Skeletal muscle tissue (tissue), 4 donors: ENCODE data around the gene SSR4. TPM values are rescaled to one million over a fixed set of nuclear protein-coding genes. Genes with fewer than 3 reads are reported as not detected.
A peak's percentile ranks its signal among the peaks of the same experiment; 100 is the strongest.

Experiments
- H3K27ac ChIP-seq: one replicate; pipeline ENCODE4 v1.7.0; 2013; ENCODE audit warnings: mild to moderate bottlenecking, low read depth, low read length, inconsistent platforms
- H3K27me3 ChIP-seq, 3 donors: one replicate each; pipeline ENCODE4 v1.7.0; 2013; ENCODE audit warnings: low read length in 3 of 3; ENCODE audit not compliant: control insufficient read depth in 3 of 3, insufficient read depth in 3 of 3
- H3K36me3 ChIP-seq, 3 donors: one replicate each; pipeline ENCODE4 v1.7.0; 2013; ENCODE audit warnings: low read length in 3 of 3; ENCODE audit not compliant: control insufficient read depth in 3 of 3, insufficient read depth in 3 of 3
- H3K4me1 ChIP-seq, 3 donors: one replicate each; pipeline ENCODE4 v1.7.0; 2013; ENCODE audit warnings: low read length in 3 of 3, mild to moderate bottlenecking in 3 of 3; ENCODE audit not compliant: control insufficient read depth in 3 of 3, insufficient read depth in 3 of 3
- H3K4me3 ChIP-seq, 3 donors: one replicate each; pipeline ENCODE4 v1.7.0; 2013; ENCODE audit warnings: low read length in 3 of 3
- H3K9ac ChIP-seq, 3 donors: one replicate each; pipeline ENCODE4 v1.7.0; 2013; ENCODE audit warnings: low read length in 3 of 3, mild to moderate bottlenecking in 3 of 3, moderate library complexity in 2 of 3, low read depth in 1 of 3
- H3K9me3 ChIP-seq, 3 donors: one replicate each; pipeline ENCODE4 v1.7.0; 2013; ENCODE audit warnings: low read length in 3 of 3; ENCODE audit not compliant: control insufficient read depth in 3 of 3
- total RNA-seq: library from RNA; depleted of rRNA; stranded (reverse); fragments of >200 nt; gene quantifications from one replicate; pipeline ENCODE4 v1.2.3, GENCODE V29; 2014
- donor health status: Osteomylitis.

Gene SSR4
- total RNA-seq, 1 donor from 2014 or later, result 85.6 TPM

DNA sequence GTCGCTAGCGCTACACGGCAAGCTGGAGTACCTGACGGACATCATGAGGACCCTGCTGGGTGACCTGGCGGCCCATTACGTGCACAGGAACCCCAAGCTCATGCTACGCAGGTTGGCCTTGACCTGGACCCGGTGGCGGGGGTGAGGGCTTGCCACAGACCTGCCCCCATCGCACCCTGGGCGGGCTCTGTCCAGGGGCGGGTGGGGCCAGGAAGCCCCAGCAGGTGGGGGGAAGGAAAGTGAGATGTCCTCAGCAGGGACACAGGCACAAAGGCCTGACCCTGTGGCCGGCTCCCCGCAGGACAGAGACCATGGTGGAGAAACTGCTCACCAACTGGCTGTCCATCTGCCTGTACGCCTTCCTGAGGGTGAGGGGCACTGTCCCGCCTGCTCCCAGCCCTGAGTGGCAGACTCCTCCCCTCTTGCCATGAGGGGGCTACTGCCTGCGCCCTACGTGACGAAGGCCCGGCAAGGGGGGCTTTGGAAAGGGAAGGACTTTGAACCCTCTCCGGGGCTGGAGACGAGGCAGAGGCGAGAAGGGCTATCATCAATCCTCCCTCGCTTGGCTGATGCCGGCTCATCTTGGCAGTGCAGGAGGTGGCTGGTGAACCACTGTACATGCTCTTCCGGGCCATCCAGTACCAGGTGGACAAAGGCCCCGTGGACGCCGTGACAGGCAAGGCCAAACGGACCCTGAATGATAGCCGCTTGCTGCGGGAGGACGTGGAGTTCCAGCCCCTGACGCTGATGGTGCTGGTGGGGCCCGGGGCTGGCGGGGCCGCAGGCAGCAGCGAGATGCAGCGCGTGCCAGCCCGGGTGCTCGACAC, 19.0 kb upstream of the SSR4 start:
- Histone ChIP-seq H3K9me3 (no peaks in the 10 kb centered on the region), H3K27ac (no peak overlapping the region), H3K27me3 (peaks cover 0 to 4% (median 0%) of the 10 kb centered on the region in 3 donors), H3K4me3 (no peak overlapping the region), H3K9ac (no peak overlapping the region), H3K36me3 (no peaks in the 10 kb centered on the region), H3K4me1 (peaks cover 4 to 16% (median 8%) of the 10 kb centered on the region in 3 donors)

DNA sequence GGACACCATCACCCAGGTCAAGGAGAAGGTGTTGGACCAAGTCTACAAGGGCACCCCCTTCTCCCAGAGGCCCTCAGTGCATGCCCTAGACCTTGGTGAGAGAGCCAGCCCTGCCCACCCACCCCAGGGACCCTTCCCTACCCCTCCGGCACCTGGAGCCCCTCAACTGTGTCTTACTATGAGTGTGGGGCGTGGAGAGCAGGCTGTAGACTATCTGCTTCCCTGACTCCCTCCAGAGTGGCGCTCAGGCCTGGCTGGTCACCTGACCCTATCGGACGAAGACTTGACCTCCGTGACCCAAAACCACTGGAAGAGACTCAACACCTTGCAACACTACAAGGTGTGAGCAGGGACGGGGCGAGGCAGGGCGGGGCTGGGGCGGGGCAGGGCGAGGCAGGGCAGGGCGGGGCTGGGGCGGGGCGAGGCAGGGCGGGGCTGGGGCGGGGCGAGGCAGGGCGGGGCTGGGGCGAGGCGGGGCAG, 18.3 kb upstream of the SSR4 start:
- peaks cover 5 to 19% (median 11%) of the 10 kb centered on the region in 3 donors for H3K4me1 ChIP-seq
- H3K27ac ChIP-seq, result no peak overlapping the region
- no peaks in the 10 kb centered on the region for H3K9me3 ChIP-seq
- H3K36me3 ChIP-seq, result no peaks in the 10 kb centered on the region
- H3K27me3 ChIP-seq, result no peaks in the 10 kb centered on the region
- H3K9ac ChIP-seq, result no peak overlapping the region
- H3K4me3 ChIP-seq, result no peak overlapping the region

DNA sequence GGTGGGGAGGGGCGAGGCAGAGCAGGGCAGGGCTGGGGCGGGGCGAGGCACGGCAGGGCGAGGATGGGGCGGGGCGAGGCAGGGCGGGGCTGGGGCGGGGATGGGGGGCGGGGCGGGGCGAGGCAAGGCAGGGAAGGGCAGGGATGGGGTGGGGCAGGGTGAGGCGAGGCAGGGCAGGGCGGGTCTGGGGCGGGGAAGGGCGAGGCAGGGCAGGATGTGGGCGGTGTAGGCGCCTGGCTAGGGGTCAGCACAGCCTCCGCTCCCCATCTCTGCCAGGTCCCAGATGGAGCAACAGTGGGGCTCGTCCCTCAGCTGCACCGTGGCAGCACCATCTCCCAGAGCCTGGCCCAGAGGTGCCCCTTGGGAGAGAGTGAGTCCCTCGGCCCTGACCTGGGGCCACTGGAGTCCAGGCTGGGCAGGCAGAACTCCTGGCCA, 17.8 kb upstream of the SSR4 start:
- no peak overlapping the region for H3K27ac ChIP-seq
- peaks cover 5 to 23% (median 12%) of the 10 kb centered on the region in 3 donors for H3K4me1 ChIP-seq
- H3K36me3 ChIP-seq, result no peaks in the 10 kb centered on the region
- H3K27me3 ChIP-seq, result no peaks in the 10 kb centered on the region
- H3K9ac ChIP-seq, result no peak overlapping the region
- no peaks in the 10 kb centered on the region for H3K9me3 ChIP-seq
- H3K4me3 ChIP-seq, result no peak overlapping the region

DNA sequence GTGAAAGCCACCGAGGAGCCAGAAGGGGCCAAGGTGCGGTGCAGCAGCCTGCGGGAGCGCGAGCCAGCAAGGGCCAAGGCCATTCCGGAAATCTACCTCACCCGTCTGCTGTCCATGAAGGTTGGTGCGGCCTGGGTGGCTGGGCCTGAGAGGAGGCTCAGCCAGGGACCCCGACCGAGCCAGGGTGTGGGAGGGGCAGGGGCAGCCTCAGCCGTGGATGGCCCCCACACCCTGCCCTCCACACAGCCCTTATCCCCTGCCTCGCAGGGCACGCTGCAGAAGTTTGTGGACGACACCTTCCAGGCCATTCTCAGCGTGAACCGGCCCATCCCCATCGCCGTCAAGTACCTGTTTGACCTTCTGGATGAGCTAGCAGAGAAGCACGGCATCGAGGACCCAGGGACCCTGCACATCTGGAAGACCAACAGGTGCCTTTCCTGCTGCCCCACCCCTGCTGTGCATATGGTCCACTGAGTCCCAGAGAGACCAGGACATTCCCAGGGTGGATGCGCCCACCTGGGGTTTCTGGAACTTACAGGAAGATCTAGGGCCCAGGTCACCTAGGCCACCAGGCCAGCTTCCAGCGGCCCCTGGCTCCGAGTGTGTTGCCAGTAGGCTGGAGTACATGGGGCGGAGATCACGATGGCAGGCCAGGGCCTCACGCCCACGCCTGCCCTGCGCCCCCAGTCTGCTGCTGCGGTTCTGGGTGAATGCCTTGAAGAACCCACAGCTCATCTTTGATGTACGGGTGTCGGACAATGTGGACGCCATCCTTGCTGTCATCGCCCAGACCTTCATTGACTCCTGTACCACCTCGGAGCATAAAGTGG, 17.0 kb upstream of the SSR4 start:
- H3K9ac ChIP-seq, result no peak overlapping the region
- peaks cover 10 to 31% (median 18%) of the 10 kb centered on the region in 3 donors for H3K4me1 ChIP-seq
- H3K9me3 ChIP-seq, result no peaks in the 10 kb centered on the region
- no peaks in the 10 kb centered on the region for H3K27me3 ChIP-seq
- no peak overlapping the region for H3K27ac ChIP-seq
- no peaks in the 10 kb centered on the region for H3K36me3 ChIP-seq
- no peak overlapping the region for H3K4me3 ChIP-seq

DNA sequence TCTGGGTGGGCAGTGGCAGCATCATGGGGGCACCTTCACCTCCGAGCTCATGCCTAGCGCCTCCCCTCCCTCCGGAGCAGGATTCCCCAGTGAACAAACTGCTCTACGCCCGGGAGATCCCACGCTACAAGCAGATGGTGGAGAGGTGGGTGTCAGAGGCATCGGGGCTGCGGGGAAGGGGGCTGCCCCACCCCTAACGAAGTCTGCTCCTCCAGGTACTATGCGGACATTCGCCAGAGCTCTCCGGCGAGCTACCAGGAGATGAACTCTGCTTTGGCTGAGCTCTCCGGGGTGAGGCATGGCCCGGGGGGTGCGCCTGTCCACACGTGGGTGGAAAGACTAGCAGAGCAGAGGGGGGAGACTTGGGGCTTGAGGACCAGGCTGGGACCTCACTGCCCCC, 16.3 kb upstream of the SSR4 start:
- Histone ChIP-seq H3K36me3 (peaks cover 2 to 3% (median 3%) of the 10 kb centered on the region in 3 donors), H3K4me1 (peaks cover 13 to 36% (median 25%) of the 10 kb centered on the region in 3 donors)

DNA sequence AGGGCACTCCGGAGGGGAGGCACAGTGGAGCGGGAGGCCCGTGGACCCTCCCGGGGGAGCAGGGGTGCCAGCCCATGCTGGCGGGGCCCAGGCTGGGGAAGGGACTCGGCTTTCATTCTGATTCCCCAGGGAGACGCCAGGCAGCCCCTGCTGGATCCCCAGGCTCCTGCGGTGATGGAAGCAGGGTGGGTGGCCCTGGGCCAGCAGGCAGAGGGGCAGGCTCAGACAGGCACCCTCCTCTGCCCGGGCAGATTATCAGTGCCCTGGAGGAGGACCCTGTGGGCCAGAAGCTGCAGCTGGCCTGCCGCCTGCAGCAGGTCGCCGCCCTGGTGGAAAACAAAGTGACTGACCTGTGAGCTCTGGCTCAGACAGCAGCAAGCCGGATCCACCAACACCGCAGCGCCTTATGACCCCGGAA, 15.8 kb upstream of the SSR4 start:
- H3K36me3 ChIP-seq, result peaks cover 2 to 3% (median 3%) of the 10 kb centered on the region in 3 donors
- peaks cover 18 to 41% (median 30%) of the 10 kb centered on the region in 3 donors for H3K4me1 ChIP-seq
- no peak overlapping the region for H3K4me3 ChIP-seq
- H3K9ac ChIP-seq, result no peak overlapping the region
- no peak overlapping the region for H3K27ac ChIP-seq
- H3K9me3 ChIP-seq, result no peaks in the 10 kb centered on the region
- no peaks in the 10 kb centered on the region for H3K27me3 ChIP-seq

More for the DNA sequence above, 16.3 kb upstream of the SSR4 start:
- Histone ChIP-seq H3K9me3 (no peaks in the 10 kb centered on the region), H3K27ac (no peak overlapping the region), H3K4me3 (no peak overlapping the region), H3K9ac (no peak overlapping the region), H3K27me3 (no peaks in the 10 kb centered on the region)

DNA sequence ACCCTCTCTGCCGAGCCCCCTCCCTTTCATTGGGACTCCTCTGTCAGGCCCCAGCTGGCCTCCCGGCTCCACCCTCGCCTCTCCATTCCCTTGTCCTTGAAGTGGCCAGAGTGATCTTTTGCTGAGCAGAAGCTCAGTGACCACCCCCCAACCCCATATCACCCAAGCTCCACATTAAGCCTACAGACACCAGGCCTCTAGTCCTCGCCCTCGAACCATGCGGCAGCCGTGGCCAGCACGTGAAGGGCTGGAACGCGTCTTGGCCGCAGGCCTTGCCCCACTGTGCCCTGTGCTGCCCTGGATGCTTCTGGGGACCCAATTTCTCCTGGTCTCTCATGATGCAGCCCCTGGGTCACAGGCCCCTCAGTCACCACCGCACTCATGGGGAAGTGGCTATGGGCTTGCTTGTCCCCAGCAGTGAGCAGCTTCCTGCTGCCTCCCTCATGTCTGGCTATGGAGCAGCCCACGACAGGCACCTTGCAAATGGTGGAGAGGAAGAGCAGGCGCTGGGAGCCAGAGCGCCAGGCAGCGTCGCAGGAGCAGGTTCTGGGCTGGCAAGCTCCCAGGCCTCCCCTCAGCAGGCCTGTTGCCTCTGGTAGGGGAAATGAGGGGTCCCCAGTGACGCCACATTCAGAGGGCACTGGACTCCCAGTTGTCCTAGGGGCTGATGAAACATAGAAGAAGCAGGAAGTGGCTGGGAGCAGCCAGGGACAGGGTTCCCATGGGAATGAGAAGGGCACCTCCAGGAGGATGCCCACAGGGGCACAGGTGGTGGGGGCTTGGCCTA, 14.4 kb upstream of the SSR4 start:
- no peaks in the 10 kb centered on the region for H3K9me3 ChIP-seq
- H3K27ac ChIP-seq, result peak overlapping the region; percentile 91
- peaks cover 2 to 6% (median 3%) of the 10 kb centered on the region in 3 donors for H3K36me3 ChIP-seq
- H3K4me1 ChIP-seq, result peaks cover 19 to 46% (median 30%) of the 10 kb centered on the region in 3 donors
- H3K4me3 ChIP-seq, result peak overlapping the region in 2 of 3 donors; percentile 20 to 49
- no peaks in the 10 kb centered on the region for H3K27me3 ChIP-seq
- H3K9ac ChIP-seq, result peak overlapping the region; percentile 30 to 64 (median 60)

DNA sequence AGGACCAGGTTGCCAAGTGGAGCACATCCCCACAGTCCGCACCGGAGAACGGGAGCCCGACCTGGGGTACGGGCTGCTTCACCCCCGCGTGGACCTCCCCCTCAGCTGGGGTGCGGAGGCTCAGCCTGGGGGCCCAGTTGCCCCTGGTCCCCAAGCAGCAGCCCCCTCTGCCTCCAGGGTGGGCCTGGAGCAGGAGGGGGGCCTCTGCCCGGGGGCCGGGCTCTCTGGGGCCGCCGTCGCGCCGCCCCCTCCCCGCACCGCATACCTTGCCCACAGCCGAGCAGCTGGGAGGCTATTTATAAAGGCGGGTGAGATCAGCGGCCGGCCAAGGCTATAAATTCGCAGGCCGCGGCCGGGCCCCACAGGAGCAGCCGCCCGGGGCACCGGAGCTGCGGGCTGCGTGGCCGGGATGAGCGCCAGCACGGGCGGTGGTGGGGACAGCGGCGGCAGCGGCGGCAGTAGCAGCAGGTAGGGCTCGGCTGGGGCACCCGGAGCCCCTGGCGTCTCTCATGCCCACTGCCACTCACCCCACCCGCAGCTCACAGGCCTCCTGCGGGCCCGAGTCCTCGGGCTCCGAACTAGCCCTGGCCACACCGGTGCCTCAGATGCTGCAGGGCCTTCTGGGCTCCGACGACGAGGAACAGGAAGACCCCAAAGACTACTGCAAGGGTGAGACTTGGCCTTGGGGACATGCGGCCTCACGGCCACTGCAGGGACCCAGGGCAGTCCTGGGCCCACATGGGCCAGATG, 13.6 kb upstream of the SSR4 start, which contains the start of gene SRPK3:
SRPK3 (plus strand) TSS at position 364 of the 750 bp plus-strand sequence; CDS start at position 410, 46 bp downstream.
- peak within 1 kb of the TSS; percentile 54 to 71 (median 65) for H3K4me3 ChIP-seq
- H3K9me3 ChIP-seq, result no peaks in the 10 kb centered on the region
- H3K36me3 ChIP-seq, result peaks cover 4 to 8% (median 7%) of the 10 kb centered on the region in 3 donors
- peaks cover 19 to 49% (median 30%) of the 10 kb centered on the region in 3 donors for H3K4me1 ChIP-seq
- no peaks in the 10 kb centered on the region for H3K27me3 ChIP-seq
- peak within 1 kb of the TSS; percentile 91 for H3K27ac ChIP-seq
- H3K9ac ChIP-seq, result peak within 1 kb of the TSS; percentile 68 to 94 (median 90)
